ENCODE measurements around the gene S1PR4.
"Not testable (repeated sequence)": the region's sequence is repeated elsewhere in the genome, so short reads cannot be mapped to it uniquely, and the experiment has no call there.

The S1PR4 gene

GRCh38 chr19:3188627-3189596, 10.3 kb downstream of the S1PR4 start:
- Mint-ChIP-seq H3K4me1 (peaks cover 13% of the 10 kb centered on the region), H3K27me3 (ENCODE audit: low read depth) (peaks cover 4% of the 10 kb centered on the region)

DNA sequence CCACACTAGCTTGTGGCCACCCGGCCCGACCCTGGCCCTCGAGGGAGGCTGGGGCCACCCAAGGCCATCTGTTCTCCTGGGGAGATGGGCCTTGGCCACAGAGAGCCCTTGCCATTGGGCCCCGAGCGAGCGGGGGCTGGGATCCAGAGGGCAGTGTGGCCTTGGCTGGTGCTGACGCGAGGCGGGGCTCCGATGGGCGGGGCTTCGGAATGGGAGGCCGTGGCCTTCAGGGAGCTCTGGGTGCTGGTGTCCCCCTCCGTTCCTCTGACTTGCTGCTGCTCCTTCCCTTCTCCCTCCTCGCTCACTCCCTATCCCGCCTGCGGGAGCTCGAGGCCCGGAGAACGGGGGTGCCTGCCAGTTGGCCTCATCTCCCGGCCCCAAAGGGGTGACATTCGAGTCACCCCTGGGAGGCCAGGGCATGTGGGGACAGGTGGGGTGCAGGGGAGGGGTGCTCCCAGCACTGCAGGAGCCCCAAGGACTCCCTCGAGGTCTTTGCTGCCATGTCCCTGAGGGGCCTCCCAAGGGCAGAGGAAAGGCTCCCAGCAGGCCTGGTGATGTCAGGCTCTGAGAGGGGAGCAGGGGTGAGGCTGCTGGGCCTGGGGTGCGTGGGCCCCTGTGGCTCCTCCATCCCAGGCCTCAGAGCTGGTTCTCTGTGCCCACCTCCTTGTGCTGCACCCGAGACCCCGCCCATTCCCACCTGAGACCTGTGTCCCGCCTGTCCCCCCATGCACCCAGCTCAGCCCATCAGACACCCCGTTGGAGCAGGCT, 11.3 kb downstream of the S1PR4 start:
- no peak overlapping the region for H3K4me3 Mint-ChIP-seq
- H3K27me3 Mint-ChIP-seq (ENCODE audit: low read depth) = no peaks in the 10 kb centered on the region
- TF ChIP-seq CTCF (IDR thresholded peaks at IDR 0.05; ENCODE audit: unreplicated experiment in 3 of 3) = no peak
- H3K4me1 Mint-ChIP-seq = peaks cover 13% of the 10 kb centered on the region
- no peak overlapping the region for H3K27ac Mint-ChIP-seq
- no peaks in the 10 kb centered on the region for H3K9me3 Mint-ChIP-seq
- H3K36me3 Mint-ChIP-seq (ENCODE audit: low read depth) = peaks cover 13% of the 10 kb centered on the region

More at GRCh38 chr19:3188627-3189596, 10.3 kb downstream of the S1PR4 start:
- Mint-ChIP-seq H3K9me3 (no peaks in the 10 kb centered on the region), H3K36me3 (ENCODE audit: low read depth) (peaks cover 4% of the 10 kb centered on the region), H3K27ac (no peak overlapping the region), H3K4me3 (peak overlapping the region; percentile 71 to 96 (median 80))
- TF ChIP-seq CTCF (IDR thresholded peaks at IDR 0.05; ENCODE audit: unreplicated experiment in 3 of 3) = no peak

- Mint-ChIP-seq H3K27ac (no peak overlapping the region), H3K4me3 (no peak overlapping the region), H3K27me3 (ENCODE audit: low read depth) (no peaks in the 10 kb centered on the region), H3K36me3 (ENCODE audit: low read depth) (peaks cover 13% of the 10 kb centered on the region), H3K4me1 (peaks cover 13% of the 10 kb centered on the region), H3K9me3 (no peaks in the 10 kb centered on the region)
- no peak for TF ChIP-seq CTCF (IDR thresholded peaks at IDR 0.05; ENCODE audit: unreplicated experiment in 3 of 3)
These were observed 11.9 kb downstream of the S1PR4 start for GRCh38 chr19:3190470-3190770.

DNA sequence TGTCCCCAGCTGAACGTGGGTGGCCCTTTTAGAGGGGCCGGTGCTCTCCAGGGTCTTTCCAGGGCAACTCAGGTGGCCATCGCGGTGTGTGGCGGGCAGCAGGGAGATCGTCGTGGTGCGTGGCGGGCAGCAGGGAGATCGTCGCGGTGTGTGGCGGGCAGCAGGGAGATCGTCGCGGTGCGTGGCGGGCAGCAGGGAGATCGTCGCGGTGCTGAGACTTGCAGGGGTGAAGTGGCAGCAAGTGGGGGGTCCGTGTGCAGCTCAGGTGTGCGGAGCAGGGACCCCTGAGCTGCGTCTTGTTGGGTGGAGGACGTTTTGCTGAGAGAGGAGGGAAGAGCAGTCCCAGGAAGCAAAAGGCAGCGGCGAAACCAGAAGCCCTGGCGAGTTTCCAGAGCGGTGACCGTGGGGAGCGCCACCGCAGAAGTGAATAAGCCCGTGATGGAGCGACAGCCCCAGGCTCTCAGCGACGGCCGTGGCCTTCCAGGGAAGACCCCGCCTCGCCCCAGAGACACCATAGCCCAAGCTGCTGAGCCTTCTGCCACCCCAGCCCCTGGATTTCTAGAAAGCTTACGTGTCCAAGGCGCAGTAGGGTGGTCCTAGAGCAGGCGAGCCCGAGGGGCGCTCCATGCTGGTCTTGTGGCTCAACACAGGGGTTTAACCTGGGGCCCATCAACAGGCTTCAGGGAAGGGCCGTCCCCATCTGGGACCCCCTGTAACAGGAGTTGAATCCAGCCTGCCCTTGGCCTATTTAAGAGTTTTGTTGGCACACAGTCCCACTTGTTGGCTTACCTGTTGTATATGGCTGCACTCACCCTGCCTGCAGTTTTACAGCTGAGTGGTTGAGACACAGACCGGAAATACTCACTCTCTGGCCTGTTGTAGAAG, 12.6 kb downstream of the S1PR4 start:
- H3K36me3 Mint-ChIP-seq (ENCODE audit: low read depth) = peaks cover 13% of the 10 kb centered on the region
- H3K27ac Mint-ChIP-seq = no peak overlapping the region
- H3K4me3 Mint-ChIP-seq = no peak overlapping the region
- H3K4me1 Mint-ChIP-seq = peaks cover 13% of the 10 kb centered on the region
- TF ChIP-seq CTCF (IDR thresholded peaks at IDR 0.05; ENCODE audit: unreplicated experiment in 3 of 3) = no peak
- H3K9me3 Mint-ChIP-seq = no peaks in the 10 kb centered on the region
- no peaks in the 10 kb centered on the region for H3K27me3 Mint-ChIP-seq (ENCODE audit: low read depth)

- not testable (repeated sequence) for H3K27ac Mint-ChIP-seq; H3K9me3 Mint-ChIP-seq; H3K27me3 Mint-ChIP-seq (ENCODE audit: low read depth); H3K4me3 Mint-ChIP-seq
- Mint-ChIP-seq H3K36me3 (ENCODE audit: low read depth) (peaks cover 13% of the 10 kb centered on the region), H3K4me1 (peaks cover 11% of the 10 kb centered on the region)
These were observed 13.2 kb downstream of the S1PR4 start for GRCh38 chr19:3191806-3192104.

GRCh38 chr19:3192228-3192635, 13.7 kb downstream of the S1PR4 start:
- H3K27ac Mint-ChIP-seq = no peak overlapping the region
- peaks cover 13% of the 10 kb centered on the region for H3K36me3 Mint-ChIP-seq (ENCODE audit: low read depth)
- H3K4me3 Mint-ChIP-seq = no peak overlapping the region
- H3K4me1 Mint-ChIP-seq = peaks cover 7% of the 10 kb centered on the region
- H3K9me3 Mint-ChIP-seq = no peaks in the 10 kb centered on the region
- H3K27me3 Mint-ChIP-seq (ENCODE audit: low read depth) = no peaks in the 10 kb centered on the region
- TF ChIP-seq CTCF (IDR thresholded peaks at IDR 0.05; ENCODE audit: unreplicated experiment in 3 of 3) = no peak

All from nephron (organoid).